Measurements from ENCODE around the gene GPR151.
"Not testable (repeated sequence)": the region's sequence is repeated elsewhere in the genome, so short reads cannot be mapped to it uniquely, and the experiment has no call there.

Gene GPR151

GRCh38 chr5:146516151-146516475 is at the start of gene GPR151:
Gene GPR151, minus strand, starts transcription at chr5:146516190. Its CDS starts 77 bp downstream, at chr5:146516113.
- no peak for DNase-seq

- no peak for DNase-seq
Observed at GRCh38 chr5:146564007-146564762, 48.2 kb upstream of the GPR151 start.

- no peak for DNase-seq
Observed at GRCh38 chr5:146562461-146562860, 46.5 kb upstream of the GPR151 start.

- no peak for DNase-seq
Observed at GRCh38 chr5:146561711-146562110, 45.7 kb upstream of the GPR151 start.

GRCh38 chr5:146560205-146560812 is 44.3 kb upstream of the GPR151 start:
- DNase-seq: no peak

GRCh38 chr5:146556884-146557283 is 40.9 kb upstream of the GPR151 start:
- DNase-seq: not testable (repeated sequence)

GRCh38 chr5:146553446-146553845 is 37.5 kb upstream of the GPR151 start:
- no peak for DNase-seq

GRCh38 chr5:146549615-146550014 is 33.6 kb upstream of the GPR151 start:
- no peak for DNase-seq

GRCh38 chr5:146548781-146549449 is 32.9 kb upstream of the GPR151 start:
- no peak for DNase-seq

GRCh38 chr5:146544232-146544631 is 28.2 kb upstream of the GPR151 start:
- no peak for DNase-seq

- DNase-seq: peak; percentile 35
Observed at GRCh38 chr5:146541958-146542849, 26.2 kb upstream of the GPR151 start.

GRCh38 chr5:146540414-146540813 is 24.4 kb upstream of the GPR151 start:
- no peak for DNase-seq

GRCh38 chr5:146539973-146540372 is 24.0 kb upstream of the GPR151 start:
- DNase-seq: no peak

- DNase-seq: no peak
Observed at GRCh38 chr5:146538432-146538831, 22.4 kb upstream of the GPR151 start.

GRCh38 chr5:146533882-146534281 is 17.9 kb upstream of the GPR151 start:
- no peak for DNase-seq

- DNase-seq: peak; percentile 36
Observed at GRCh38 chr5:146533260-146533857, 17.4 kb upstream of the GPR151 start.

- DNase-seq: no peak
Observed at GRCh38 chr5:146529984-146530383, 14.0 kb upstream of the GPR151 start.

GRCh38 chr5:146528236-146528635 is 12.2 kb upstream of the GPR151 start:
- DNase-seq: no peak

GRCh38 chr5:146527785-146528184 is 11.8 kb upstream of the GPR151 start:
- DNase-seq: no peak

GRCh38 chr5:146523698-146524097 is 7.7 kb upstream of the GPR151 start:
- no peak for DNase-seq

GRCh38 chr5:146521403-146522106 is 5.6 kb upstream of the GPR151 start:
- no peak for DNase-seq

GRCh38 chr5:146520731-146521130 is 4.7 kb upstream of the GPR151 start:
- DNase-seq: no peak

All from NCI-H1105 (cell line).